WI38 (cell line): ENCODE measurements around the gene HDDC2.

ENCODE experiments used
- H3K4me3 ChIP-seq: 2 replicates; pipeline ENCODE4 v1.5.1; 2011; ENCODE audit warnings: low read depth, mild to moderate bottlenecking, control low read depth, low read length
- CTCF ChIP-seq: IDR thresholded peaks from 2 replicates; pipeline ENCODE4 v1.5.1; 2012; ENCODE audit warnings: low read depth, mild to moderate bottlenecking, control low read depth, low read length

HDDC2 gene

GRCh38 chr6:125301435-125302391, at the start of gene HDDC2:
Gene HDDC2 (minus strand): TSS chr6:125301967. CDS start chr6:125301932, 35 bp downstream.
- no peak for TF ChIP-seq CTCF
- H3K4me3 ChIP-seq = peak within 1 kb of the TSS; percentile 79

DNA sequence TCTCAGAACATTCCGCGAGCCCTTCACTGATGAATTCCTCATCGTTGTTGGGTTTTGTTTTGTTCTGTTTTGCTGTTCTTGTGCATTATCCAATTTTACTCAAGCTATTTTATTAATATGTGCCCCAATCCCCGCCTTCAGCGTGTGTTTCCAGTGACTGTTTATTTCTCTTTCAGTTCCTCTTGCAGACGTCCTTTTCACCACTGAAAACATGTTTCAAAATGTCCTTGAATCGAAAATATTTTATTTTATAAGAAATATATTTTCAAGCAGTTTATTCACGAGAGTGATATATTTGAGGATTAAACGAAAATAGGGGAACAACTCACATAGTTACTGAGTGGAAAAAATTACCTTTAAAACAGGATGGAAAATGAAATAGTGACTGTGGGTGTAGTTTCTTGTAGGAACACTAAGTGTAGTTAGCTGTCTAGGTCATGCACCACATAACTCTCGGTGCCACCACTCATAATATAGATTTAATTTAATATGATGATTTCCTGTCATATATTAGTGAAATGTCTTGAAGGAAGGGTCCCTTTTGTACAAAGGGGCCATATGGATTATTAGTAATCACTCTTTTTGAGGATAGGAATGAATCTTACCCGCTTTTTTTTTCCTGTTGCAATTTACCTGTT, 45.3 kb upstream of the HDDC2 start:
- TF ChIP-seq CTCF = no peak
- H3K4me3 ChIP-seq = no peak overlapping the region

DNA sequence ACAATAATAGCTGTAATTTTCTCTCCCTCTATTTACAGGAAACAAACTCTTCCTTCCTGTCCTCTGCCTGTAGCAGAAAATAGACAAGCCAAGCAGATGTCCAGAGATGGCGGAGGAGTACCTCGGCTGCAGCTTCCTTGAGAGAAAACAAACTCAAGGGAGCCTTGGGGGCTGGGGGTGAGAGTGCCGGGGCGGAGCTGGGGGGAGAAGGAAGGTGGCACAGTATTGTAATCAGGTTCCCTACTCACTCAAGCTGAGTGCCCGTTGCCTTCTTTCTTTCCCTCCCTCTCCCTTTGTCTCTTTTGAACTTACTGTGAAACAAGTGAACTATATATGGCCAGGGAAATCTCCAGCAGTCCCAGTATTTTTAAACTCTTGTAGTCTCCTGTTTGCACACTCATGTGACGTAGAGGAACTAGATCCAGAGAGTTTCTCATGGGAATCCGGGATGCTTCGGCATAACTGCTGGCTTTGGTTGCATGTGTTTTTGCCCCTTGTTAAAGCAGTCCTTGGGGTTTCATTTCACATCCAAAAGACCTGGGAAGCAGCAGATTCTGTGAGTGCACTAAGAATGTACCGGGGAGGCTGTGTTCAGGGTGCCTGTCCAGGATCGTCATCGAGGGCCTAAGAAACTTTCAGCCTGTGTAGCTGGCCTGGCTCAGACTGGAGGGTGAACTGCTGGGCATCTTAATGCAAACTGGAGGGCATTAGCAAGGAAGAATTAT, 44.6 kb upstream of the HDDC2 start:
- H3K4me3 ChIP-seq = no peak overlapping the region
- TF ChIP-seq CTCF = no peak

GRCh38 chr6:125341460-125341859, 39.7 kb upstream of the HDDC2 start:
- no peak for TF ChIP-seq CTCF
- no peak overlapping the region for H3K4me3 ChIP-seq

DNA sequence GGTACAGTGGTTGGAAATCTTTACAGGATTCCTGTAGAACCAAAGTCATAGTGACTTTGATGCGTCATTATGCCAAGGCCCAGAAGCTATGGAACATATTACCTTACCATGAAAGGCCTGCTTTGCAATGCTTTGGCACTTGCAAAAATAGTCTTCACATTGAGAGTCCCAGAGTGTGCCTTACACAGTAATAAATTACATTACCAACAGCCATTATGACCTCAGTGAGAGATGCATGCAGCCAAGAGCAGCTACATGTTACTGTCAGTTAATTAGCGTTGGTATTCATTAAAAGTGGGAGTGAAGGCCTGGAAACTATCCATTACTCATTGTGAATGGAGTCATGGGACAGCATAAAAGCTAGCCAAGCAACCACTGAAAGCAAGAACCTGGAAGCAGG, 39.2 kb upstream of the HDDC2 start:
- H3K4me3 ChIP-seq = no peak overlapping the region
- TF ChIP-seq CTCF = no peak

DNA sequence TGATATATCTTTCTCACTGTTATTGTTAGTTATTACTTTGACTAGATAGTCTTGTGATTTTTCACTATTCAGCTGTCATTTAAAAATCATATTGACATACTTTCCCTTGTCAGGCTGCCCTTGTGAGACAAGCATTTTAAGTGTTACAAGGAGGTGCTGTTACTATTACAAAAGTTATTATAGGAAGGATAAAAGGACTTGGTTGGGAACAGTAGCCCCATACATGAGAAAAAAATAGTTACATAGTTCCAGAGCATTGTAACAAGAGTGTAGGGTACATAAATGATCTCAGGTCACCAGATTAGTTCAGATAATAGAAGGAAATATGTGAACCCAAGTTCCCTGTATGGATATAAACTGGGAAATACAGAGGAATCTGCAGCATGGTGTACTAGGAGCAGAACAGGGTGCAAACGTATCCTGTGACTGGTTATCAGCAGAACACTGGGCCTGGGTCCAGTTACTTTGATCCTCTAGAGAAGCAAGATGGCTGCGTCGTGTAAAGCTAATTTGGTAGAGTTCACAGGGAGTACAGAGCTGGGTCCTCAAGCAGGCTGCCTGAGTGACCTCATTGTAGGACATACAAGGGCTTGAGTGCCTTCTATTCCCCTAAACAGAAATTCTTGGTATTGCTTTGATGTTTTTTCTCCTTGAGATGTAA, 38.5 kb upstream of the HDDC2 start:
- H3K4me3 ChIP-seq = no peak overlapping the region
- no peak for TF ChIP-seq CTCF
